ENCODE data around the gene HIGD1A.

GRCh38 chr3:42735019-42735418, 69.3 kb downstream of the HIGD1A start:
- no peak for TF ChIP-seq CTCF (IDR thresholded peaks at IDR 0.05 in 4 of 5, conservative IDR thresholded peaks at IDR 0.05 in 1 of 5)
- TF ChIP-seq POLR2A (IDR thresholded peaks at IDR 0.05): no peak

Measured in gastrocnemius medialis (tissue), 4 donors.